Measurements from ENCODE around the gene CD300LD.
A peak's percentile ranks its signal among the peaks of the same experiment; 100 is the strongest.
"Not testable (repeated sequence)": the region's sequence is repeated elsewhere in the genome, so short reads cannot be mapped to it uniquely, and the experiment has no call there.

CD300LD gene

GRCh38 chr17:74606050-74606449 is 14.0 kb upstream of the CD300LD start:
- DNase-seq (ENCODE audit: low spot score): no peak

GRCh38 chr17:74605361-74605760 is 13.3 kb upstream of the CD300LD start:
- DNase-seq (ENCODE audit: low spot score): no peak

- no peak for DNase-seq (ENCODE audit: low spot score)
These were observed 12.7 kb upstream of the CD300LD start for GRCh38 chr17:74604761-74605160.

- no peak for DNase-seq (ENCODE audit: low spot score)
These were observed 12.1 kb upstream of the CD300LD start for GRCh38 chr17:74604200-74604599.

DNA sequence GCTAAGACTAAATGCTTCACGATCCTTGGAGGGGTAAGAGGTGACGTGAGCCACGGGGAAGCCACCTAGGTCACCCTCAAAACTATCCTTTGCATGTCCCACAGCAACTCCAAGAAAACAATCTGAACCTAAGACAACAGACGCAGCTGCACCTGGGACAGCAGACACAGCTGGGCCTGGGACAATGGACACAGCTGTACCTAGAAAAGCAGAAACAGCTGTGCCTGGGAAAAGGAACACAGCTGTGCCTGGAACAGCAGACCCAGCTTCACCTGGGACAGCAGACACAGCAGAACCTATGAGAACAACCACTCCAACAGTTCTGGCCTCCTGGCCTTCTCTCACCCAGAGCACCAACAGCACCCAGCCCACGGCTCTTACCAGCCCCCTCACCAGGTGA is 11.7 kb upstream of the CD300LD start:
- no peak for DNase-seq (ENCODE audit: low spot score)

DNA sequence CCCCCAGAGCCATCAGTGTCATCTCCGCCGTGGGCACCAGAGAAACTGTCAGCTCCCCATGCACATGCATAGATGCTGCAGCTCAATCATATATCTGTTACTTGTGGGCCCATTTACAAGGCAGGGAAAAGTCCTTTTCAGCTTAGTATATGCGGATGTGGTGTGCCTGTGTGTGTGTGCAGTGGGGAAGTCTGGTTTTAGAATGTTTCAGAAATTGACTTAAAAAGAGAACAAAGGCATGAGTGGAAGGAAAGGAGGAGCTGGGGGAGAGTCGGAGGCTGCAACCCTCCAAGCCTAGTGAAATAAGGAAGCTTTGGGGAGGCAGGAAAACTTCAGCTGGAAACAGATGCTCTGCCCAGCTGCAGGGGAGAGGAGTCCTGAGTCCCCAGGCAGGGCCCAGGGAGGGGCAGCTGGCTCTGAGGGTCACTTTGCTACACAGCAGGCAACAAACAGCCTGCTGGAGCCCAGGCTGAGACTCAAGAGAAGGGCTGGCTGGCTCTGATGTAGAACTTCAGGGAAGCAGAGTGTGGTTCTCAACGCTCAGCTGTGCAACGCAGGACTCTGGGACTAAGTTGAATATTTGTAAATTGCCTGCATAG is 11.1 kb upstream of the CD300LD start:
- no peak for DNase-seq (ENCODE audit: low spot score)

- DNase-seq (ENCODE audit: low spot score): peak; percentile 25
These were observed 10.0 kb upstream of the CD300LD start for GRCh38 chr17:74601944-74602572.

GRCh38 chr17:74599448-74599939 is 7.4 kb upstream of the CD300LD start:
- no peak for DNase-seq (ENCODE audit: low spot score)

DNA sequence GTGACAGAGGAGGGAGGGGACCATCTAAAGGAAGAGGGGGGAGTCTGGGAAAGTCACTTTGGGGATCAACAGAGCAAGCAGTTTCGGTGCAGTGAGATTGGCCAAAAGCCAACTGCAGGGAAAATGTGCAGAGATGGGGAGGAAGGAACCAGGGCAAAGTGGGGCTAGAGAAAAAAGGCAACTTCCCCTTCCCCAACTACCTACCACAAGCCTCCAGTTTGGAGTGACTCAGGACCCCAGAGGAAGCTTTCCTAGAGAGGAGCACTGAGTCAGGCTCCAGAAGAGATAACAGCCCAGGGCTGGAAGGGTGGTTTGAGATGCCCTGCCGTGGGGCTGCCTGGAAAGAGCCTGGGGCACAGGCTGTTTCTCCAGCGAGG is 6.9 kb upstream of the CD300LD start:
- no peak for DNase-seq (ENCODE audit: low spot score)

GRCh38 chr17:74598346-74599022 is 6.4 kb upstream of the CD300LD start:
- DNase-seq (ENCODE audit: low spot score): no peak

GRCh38 chr17:74597069-74597790 is 5.1 kb upstream of the CD300LD start:
- DNase-seq (ENCODE audit: low spot score): no peak

GRCh38 chr17:74595037-74595750 is 3.1 kb upstream of the CD300LD start:
- no peak for DNase-seq (ENCODE audit: low spot score)

DNA sequence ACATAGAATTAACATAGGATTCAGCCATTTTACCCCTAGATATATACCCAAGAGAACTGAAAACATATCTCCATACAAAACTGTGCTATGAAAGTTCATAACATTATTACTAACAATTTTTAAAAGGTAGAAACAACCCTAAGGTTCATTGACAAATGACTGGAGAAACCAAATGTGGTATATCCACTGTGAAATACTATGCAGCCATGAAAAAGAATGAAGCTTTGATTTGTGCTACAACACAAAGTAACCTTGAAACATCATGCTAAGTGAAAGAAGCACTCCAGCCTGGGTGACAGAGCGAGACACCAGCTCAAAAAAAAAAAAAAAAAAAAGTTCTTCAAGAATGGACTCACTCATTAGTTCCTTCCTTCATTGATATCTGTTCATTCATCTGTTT is 580 bp downstream of the CD300LD start:
- no peak for DNase-seq (ENCODE audit: low spot score)

DNA sequence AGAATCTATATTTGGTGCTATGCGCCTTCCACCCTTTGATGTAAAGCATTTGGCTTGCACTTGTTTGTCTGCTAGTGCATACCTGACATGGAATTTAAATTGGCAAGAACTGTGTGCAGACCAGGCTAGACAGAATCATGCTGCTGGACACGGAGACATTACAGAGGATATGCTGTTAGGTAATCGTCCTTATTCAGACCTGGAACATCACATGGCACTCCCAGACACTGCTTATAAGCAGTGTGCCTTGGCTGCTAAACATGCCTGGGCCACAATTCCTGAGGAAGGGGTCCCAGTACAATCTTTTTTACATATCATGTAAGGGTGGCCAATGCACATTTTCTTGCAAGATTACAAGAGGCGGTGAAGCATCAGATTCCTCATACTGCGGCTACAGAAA is 6.4 kb downstream of the CD300LD start:
- DNase-seq (ENCODE audit: low spot score): no peak

DNA sequence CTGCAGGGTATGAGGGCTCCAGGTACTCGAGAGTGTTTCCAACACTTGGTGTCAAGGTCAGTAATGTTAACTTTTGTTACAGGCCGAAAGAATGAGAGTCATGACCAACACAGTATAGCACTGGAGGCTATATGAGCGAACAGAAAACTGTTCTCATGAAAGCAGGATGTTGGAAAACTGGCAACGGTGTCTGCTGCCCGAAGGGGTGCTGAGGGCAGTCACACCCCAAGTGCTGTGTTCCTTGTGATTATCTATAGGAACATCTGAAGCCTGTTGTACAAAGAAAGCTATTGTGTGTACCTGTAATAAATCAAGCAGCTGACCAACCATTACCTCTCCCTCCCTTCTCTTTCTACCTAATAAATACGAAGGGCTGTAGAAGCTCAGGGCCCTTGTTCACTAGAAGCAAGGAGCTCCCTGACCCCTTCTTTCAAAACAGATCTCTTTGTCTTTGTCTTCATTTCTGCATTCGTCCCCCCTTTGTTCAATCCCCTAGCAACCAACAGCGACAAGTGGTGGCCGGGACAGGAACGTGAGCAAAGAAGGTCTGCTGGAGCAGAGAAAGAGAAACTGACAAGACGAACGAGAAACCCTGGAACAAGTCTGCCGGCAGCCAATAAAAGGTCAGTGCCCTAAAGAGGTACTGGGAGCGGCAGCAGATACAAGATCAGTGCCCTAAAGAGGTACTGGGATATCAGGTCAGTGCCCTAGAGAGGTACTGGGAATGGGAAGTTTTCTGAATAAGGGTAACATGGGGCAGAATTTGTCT is 7.6 kb downstream of the CD300LD start:
- DNase-seq (ENCODE audit: low spot score): no peak

GRCh38 chr17:74582633-74583032 is 9.4 kb downstream of the CD300LD start:
- DNase-seq (ENCODE audit: low spot score): no peak

- no peak for DNase-seq (ENCODE audit: low spot score)
These were observed 12.2 kb downstream of the CD300LD start for GRCh38 chr17:74579900-74580299.

- no peak for DNase-seq (ENCODE audit: low spot score)
These were observed 13.1 kb downstream of the CD300LD start for GRCh38 chr17:74578979-74579378.

- DNase-seq (ENCODE audit: low spot score): no peak
These were observed 17.5 kb downstream of the CD300LD start for GRCh38 chr17:74574489-74575142.

- DNase-seq (ENCODE audit: low spot score): not testable (repeated sequence)
These were observed 18.4 kb downstream of the CD300LD start for GRCh38 chr17:74573635-74574034.

DNA sequence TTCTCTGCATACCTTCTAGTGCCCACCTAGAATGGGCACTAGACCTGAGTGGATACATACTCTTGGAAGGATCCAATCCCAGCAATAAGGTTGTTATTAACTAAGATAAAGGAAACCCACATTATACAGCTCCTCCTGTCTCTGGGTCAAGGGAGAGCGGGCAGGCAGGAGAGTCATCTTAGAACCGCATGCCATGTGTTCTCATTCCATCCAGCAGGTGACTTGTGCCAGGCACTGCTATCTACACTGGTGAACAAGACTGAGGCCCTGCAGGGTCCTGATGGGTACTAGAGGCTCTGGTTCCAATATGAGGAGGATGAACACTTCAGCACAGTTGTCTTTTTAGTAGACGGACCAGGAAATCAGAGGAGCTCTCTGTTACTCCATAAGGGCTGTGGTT is 18.9 kb downstream of the CD300LD start:
- DNase-seq (ENCODE audit: low spot score): no peak
